ACC112 (cell line): ENCODE measurements around the gene PDK4.
"Not testable (repeated sequence)": the region's sequence is repeated elsewhere in the genome, so short reads cannot be mapped to it uniquely, and the experiment has no call there.

ENCODE experiments used
- H2AFZ ChIP-seq: fragments of 200-600 bp; sonication (generic); one replicate; pipeline ENCODE4 v1.6.0; 2017; ENCODE audit warnings: antibody characterized with exemption, low read length; ENCODE audit not compliant: unreplicated experiment
- H3K27ac ChIP-seq: fragments of 200-600 bp; sonication (generic); 2 replicates; pipeline ENCODE4 v1.5.1; 2014; ENCODE audit warnings: low read depth, mild to moderate bottlenecking, antibody characterized with exemption, low read length, moderate library complexity
- H3K27me3 ChIP-seq: fragments of 200-600 bp; sonication (generic); 2 replicates; pipeline ENCODE4 v1.6.1; 2014; ENCODE audit warnings: mild to moderate bottlenecking, antibody characterized with exemption, low read length, moderate library complexity, mixed read lengths; ENCODE audit not compliant: insufficient read depth
- H3K36me3 ChIP-seq: fragments of 200-600 bp; sonication (generic); 2 replicates; pipeline ENCODE4 v1.6.1; 2016; ENCODE audit warnings: mild to moderate bottlenecking, antibody characterized with exemption, low read length, moderate library complexity, mixed read lengths; ENCODE audit not compliant: insufficient read depth
- H3K4me1 ChIP-seq: fragments of 200-600 bp; sonication (generic); one replicate; pipeline ENCODE4 v1.6.1; 2016; ENCODE audit warnings: low read length, mixed read lengths; ENCODE audit not compliant: insufficient read depth, unreplicated experiment, control insufficient read depth
- H3K4me3 ChIP-seq: fragments of 200-600 bp; sonication (generic); 2 replicates; pipeline ENCODE4 v1.5.1; 2014; ENCODE audit warnings: mild to moderate bottlenecking, low read depth, low read length
- H3K79me2 ChIP-seq: fragments of 200-600 bp; sonication (generic); one replicate; pipeline ENCODE4 v1.6.0; 2016; ENCODE audit warnings: low read length; ENCODE audit not compliant: control insufficient read depth, unreplicated experiment, insufficient read depth

Gene PDK4

GRCh38 chr7:95604397-95604796 is 8.1 kb upstream of the PDK4 start:
- H3K79me2 ChIP-seq, H2AFZ ChIP-seq, H3K27me3 ChIP-seq, H3K27ac ChIP-seq, H3K4me3 ChIP-seq, H3K36me3 ChIP-seq: not testable (repeated sequence)
- peaks cover 21% of the 10 kb centered on the region for H3K4me1 ChIP-seq

GRCh38 chr7:95602421-95602820 is 6.1 kb upstream of the PDK4 start:
- H3K79me2 ChIP-seq, result no peaks in the 10 kb centered on the region
- no peaks in the 10 kb centered on the region for H3K36me3 ChIP-seq
- H2AFZ ChIP-seq, result no peak overlapping the region
- no peak overlapping the region for H3K4me3 ChIP-seq
- H3K27ac ChIP-seq, result no peak overlapping the region
- no peaks in the 10 kb centered on the region for H3K27me3 ChIP-seq
- peaks cover 8% of the 10 kb centered on the region for H3K4me1 ChIP-seq

GRCh38 chr7:95601316-95601715 is 5.0 kb upstream of the PDK4 start:
- Histone ChIP-seq H3K27me3 (no peaks in the 10 kb centered on the region), H3K36me3 (no peaks in the 10 kb centered on the region), H3K4me3 (no peak overlapping the region), H3K79me2 (no peaks in the 10 kb centered on the region), H3K27ac (no peak overlapping the region), H2AFZ (no peak overlapping the region), H3K4me1 (peaks cover 7% of the 10 kb centered on the region)

- Histone ChIP-seq H3K36me3 (no peaks in the 10 kb centered on the region), H2AFZ (no peak overlapping the region), H3K4me3 (no peak overlapping the region), H3K27ac (peak overlapping the region; percentile 60), H3K4me1 (peaks cover 7% of the 10 kb centered on the region), H3K27me3 (no peaks in the 10 kb centered on the region), H3K79me2 (no peaks in the 10 kb centered on the region)
These were observed 2.8 kb upstream of the PDK4 start for GRCh38 chr7:95599069-95599468.

GRCh38 chr7:95598511-95598910 is 2.2 kb upstream of the PDK4 start:
- Histone ChIP-seq H3K27me3 (no peaks in the 10 kb centered on the region), H3K36me3 (no peaks in the 10 kb centered on the region), H3K79me2 (no peaks in the 10 kb centered on the region), H3K27ac (peak overlapping the region; percentile 60), H3K4me1 (peaks cover 7% of the 10 kb centered on the region), H3K4me3 (no peak overlapping the region), H2AFZ (no peak overlapping the region)

GRCh38 chr7:95595746-95596197 is 544 bp downstream of the PDK4 start:
- H3K79me2 ChIP-seq, result no peaks in the 10 kb centered on the region
- peak overlapping the region; percentile 19; the same call in 1 of the 2 replicates for H3K27ac ChIP-seq
- H3K4me1 ChIP-seq, result peaks cover 7% of the 10 kb centered on the region
- no peaks in the 10 kb centered on the region for H3K27me3 ChIP-seq
- peak overlapping the region; percentile 78 for H3K4me3 ChIP-seq
- peak overlapping the region; percentile 74 for H2AFZ ChIP-seq
- H3K36me3 ChIP-seq, result no peaks in the 10 kb centered on the region

GRCh38 chr7:95594185-95594584 is 2.1 kb downstream of the PDK4 start:
- H3K79me2 ChIP-seq, result no peaks in the 10 kb centered on the region
- H3K36me3 ChIP-seq, result no peaks in the 10 kb centered on the region; the same call in 1 of the 2 replicates
- no peaks in the 10 kb centered on the region for H3K27me3 ChIP-seq
- H3K4me1 ChIP-seq, result no peaks in the 10 kb centered on the region
- H3K27ac ChIP-seq, result no peak overlapping the region
- H2AFZ ChIP-seq, result no peak overlapping the region
- H3K4me3 ChIP-seq, result no peak overlapping the region; the same call in 1 of the 2 replicates

GRCh38 chr7:95593343-95593742 is 3.0 kb downstream of the PDK4 start:
- Histone ChIP-seq H3K27me3 (no peaks in the 10 kb centered on the region), H3K79me2 (no peaks in the 10 kb centered on the region), H3K27ac (no peak overlapping the region), H3K36me3 (no peaks in the 10 kb centered on the region; the same call in 1 of the 2 replicates), H3K4me3 (no peak overlapping the region), H2AFZ (no peak overlapping the region), H3K4me1 (no peaks in the 10 kb centered on the region)

- Histone ChIP-seq H3K79me2 (no peaks in the 10 kb centered on the region), H3K4me3 (no peak overlapping the region), H3K27ac (no peak overlapping the region), H2AFZ (no peak overlapping the region), H3K36me3 (no peaks in the 10 kb centered on the region; the same call in 1 of the 2 replicates), H3K4me1 (no peaks in the 10 kb centered on the region), H3K27me3 (no peaks in the 10 kb centered on the region)
These were observed 3.7 kb downstream of the PDK4 start for GRCh38 chr7:95592570-95592969.

- Histone ChIP-seq H3K36me3 (no peaks in the 10 kb centered on the region; the same call in 1 of the 2 replicates), H2AFZ (no peak overlapping the region), H3K27me3 (no peaks in the 10 kb centered on the region), H3K27ac (no peak overlapping the region), H3K79me2 (no peaks in the 10 kb centered on the region), H3K4me1 (no peaks in the 10 kb centered on the region), H3K4me3 (no peak overlapping the region)
These were observed 5.7 kb downstream of the PDK4 start for GRCh38 chr7:95590387-95591248.

GRCh38 chr7:95589766-95590165 is 6.5 kb downstream of the PDK4 start:
- no peak overlapping the region for H3K27ac ChIP-seq
- H3K4me1 ChIP-seq, result no peaks in the 10 kb centered on the region
- H3K79me2 ChIP-seq, result no peaks in the 10 kb centered on the region
- H3K4me3 ChIP-seq, result no peak overlapping the region
- no peaks in the 10 kb centered on the region; the same call in 1 of the 2 replicates for H3K36me3 ChIP-seq
- no peaks in the 10 kb centered on the region for H3K27me3 ChIP-seq
- H2AFZ ChIP-seq, result no peak overlapping the region
